GM12878 (cell line): ENCODE results near the gene ADCY7. TPM values are rescaled to one million over a fixed set of nuclear protein-coding genes. Genes with fewer than 3 reads are reported as not detected.

Source experiments
- ATAC-seq: fragments of 200-7000 bp; cut with Tn5 transposase; 3 replicates; pipeline ENCODE4 v1.9.1; 2020; ENCODE audit warnings: mild to moderate bottlenecking, moderate library complexity
- BruUV-seq: library from RNA; stranded (reverse); fragments of 400-500 nt; replicated peaks from 2 replicates; lab custom pipeline; 2021; lab: Mats Ljungman, UMichigan
- CTCF ChIA-PET: fragments of 300-600 bp; sonication (Branson Sonifier 250); formaldehyde crosslinking; extraction: SDS; loops from one replicate; lab custom pipeline; 2021; ENCODE audit warnings: inconsistent platforms; lab: Yijun Ruan, JAX
- POLR2A ChIA-PET: fragments of 350-600 bp; formaldehyde crosslinking; extraction: SDS; loops from one replicate; lab custom pipeline; 2021; ENCODE audit warnings: inconsistent platforms; lab: Charles Lee
- RAD21 ChIA-PET: fragments of 300-600 bp; sonication (Branson Sonifier 250); formaldehyde crosslinking; loops from one replicate; lab custom pipeline; 2023; ENCODE audit warnings: antibody characterized with exemption; ENCODE audit not compliant: unreplicated experiment; lab: Charles Lee
- SMC1A ChIA-PET: fragments of 300-600 bp; sonication (Branson Sonifier 250); formaldehyde crosslinking; loops from one replicate; lab custom pipeline; 2023; ENCODE audit not compliant: unreplicated experiment, uncharacterized antibody; lab: Charles Lee
- DNase-seq: peaks from one replicate; pipeline ENCODE4 v3.0.0-alpha.2; 2011; ENCODE audit warnings: low read depth, low spot score
- FAIRE-seq: peaks from 3 replicates; lab custom pipeline; 2011; peaks lifted over from hg19 to GRCh38; lab: Jason Lieb, UNC
- H2AFZ ChIP-seq: 2 replicates; pipeline ENCODE4 v1.6.0; 2011; ENCODE audit warnings: low read depth, low read length, control low read depth; ENCODE audit not compliant: control insufficient read depth
- H3K27ac ChIP-seq: 2 replicates; pipeline ENCODE4 v1.5.1; 2011; ENCODE audit warnings: control low read depth; ENCODE audit not compliant: control insufficient read depth, insufficient read depth
- H3K27me3 ChIP-seq, 2 experiments: replicated peaks in 1 of 2; 2 replicates each; pipeline versions ENCODE4 v1.6.0 to v1.6.1; 2011; ENCODE audit warnings: low read length in 1 of 2; ENCODE audit not compliant: control insufficient read depth in 2 of 2, insufficient read depth in 2 of 2
- H3K36me3 ChIP-seq, 2 experiments: 2 replicates each; pipeline ENCODE4 v1.5.1; 2011; ENCODE audit warnings: low read length in 1 of 2; ENCODE audit not compliant: control insufficient read depth in 2 of 2, insufficient read depth in 2 of 2
- H3K4me1 ChIP-seq: 2 replicates; pipeline ENCODE4 v1.6.1; 2011; ENCODE audit warnings: mild to moderate bottlenecking, low read length, moderate library complexity, mixed read lengths; ENCODE audit not compliant: control insufficient read depth, insufficient read depth
- H3K4me2 ChIP-seq: 2 replicates; pipeline ENCODE4 v1.6.0; 2011; ENCODE audit warnings: control low read depth; ENCODE audit not compliant: control insufficient read depth, insufficient read depth
- H3K4me3 ChIP-seq: fragments of 200-600 bp; sonication (generic); 2 replicates; pipeline ENCODE4 v1.5.1; 2016
- H3K79me2 ChIP-seq: 2 replicates; pipeline ENCODE4 v1.6.0; 2011; ENCODE audit warnings: low read length; ENCODE audit not compliant: control insufficient read depth, insufficient read depth
- H3K9ac ChIP-seq: 2 replicates; pipeline ENCODE4 v1.8.0; 2011; ENCODE audit warnings: low read length, control low read depth, mixed read lengths; ENCODE audit not compliant: control insufficient read depth, insufficient read depth
- H3K9me3 ChIP-seq: replicated peaks from 3 replicates; pipeline ENCODE4 v1.5.1; 2011; ENCODE audit warnings: mild to moderate bottlenecking, low read length; ENCODE audit not compliant: control insufficient read depth, insufficient read depth
- H4K20me1 ChIP-seq: 2 replicates; pipeline ENCODE4 v1.6.0; 2011; ENCODE audit not compliant: control insufficient read depth, insufficient read depth
- CBFB ChIP-seq: IDR thresholded peaks from 2 replicates; pipeline ENCODE4 v1.6.1; 2016; ENCODE audit warnings: antibody characterized with exemption, low read depth
- EGR1 ChIP-seq, 2 experiments: IDR thresholded peaks; 1 replicate in 1 of 2; 2 replicates in 1 of 2; pipeline ENCODE4 v1.6.1; 2011 to 2012; ENCODE audit warnings: low read depth in 2 of 2, low read length in 2 of 2, borderline replicate concordance in 1 of 2, mild to moderate bottlenecking in 1 of 2, moderate library complexity in 1 of 2
- ETV6 ChIP-seq, 2 experiments: fragments of 450-650 bp in 1 of 2; IDR thresholded peaks in 1 of 2; conservative IDR thresholded peaks in 1 of 2; 2 replicates each; pipeline ENCODE4 v1.6.1; 2014; ENCODE audit warnings: antibody characterized with exemption in 1 of 2, borderline replicate concordance in 1 of 2, low read depth in 1 of 2, mild to moderate bottlenecking in 1 of 2, moderate library complexity in 1 of 2
- HDGF ChIP-seq: fragments of 450-650 bp; IDR thresholded peaks from 2 replicates; pipeline ENCODE4 v1.6.1; 2016; ENCODE audit warnings: antibody characterized with exemption
- LARP7 ChIP-seq: fragments of 450-650 bp; IDR thresholded peaks from 2 replicates; pipeline ENCODE4 v1.6.1; 2017; ENCODE audit warnings: mild to moderate bottlenecking
- MYC ChIP-seq: IDR thresholded peaks from 2 replicates; pipeline ENCODE4 v1.6.1; 2011; ENCODE audit warnings: mild to moderate bottlenecking, low read length, moderate library complexity, inconsistent platforms; ENCODE audit not compliant: insufficient read depth, insufficient replicate concordance, insufficient read length, severe bottlenecking
- NFIC ChIP-seq: IDR thresholded peaks from 2 replicates; pipeline ENCODE4 v1.6.1; 2012; ENCODE audit warnings: low read depth, mild to moderate bottlenecking, inconsistent platforms, low read length, moderate library complexity
- NFYA ChIP-seq: IDR thresholded peaks from 2 replicates; pipeline ENCODE4 v1.6.1; 2011; ENCODE audit warnings: low read depth, mild to moderate bottlenecking, low read length, improper control_type of control experiment, borderline replicate concordance
- PML ChIP-seq: IDR thresholded peaks from 2 replicates; pipeline ENCODE4 v1.6.1; 2012; ENCODE audit warnings: low read length, inconsistent platforms
- POLR2A ChIP-seq: IDR thresholded peaks from 2 replicates; pipeline ENCODE4 v1.6.1; 2011; ENCODE audit warnings: low read depth, mild to moderate bottlenecking, low read length
- POLR2AphosphoS5 ChIP-seq: IDR thresholded peaks from 2 replicates; pipeline ENCODE4 v1.6.1; 2011; ENCODE audit warnings: mild to moderate bottlenecking, low read length, inconsistent platforms
- RUNX3 ChIP-seq: IDR thresholded peaks from 2 replicates; pipeline ENCODE4 v1.6.1; 2012; ENCODE audit warnings: low read length, inconsistent platforms
- SMAD5 ChIP-seq: IDR thresholded peaks from 2 replicates; pipeline ENCODE4 v1.6.1; 2016; ENCODE audit warnings: antibody characterized with exemption, low read depth
- TCF3 ChIP-seq: IDR thresholded peaks from 2 replicates; pipeline ENCODE4 v1.6.1; 2012; ENCODE audit warnings: low read depth, mild to moderate bottlenecking, low read length, borderline replicate concordance; ENCODE audit not compliant: insufficient read depth
- WGBS: methylation state at CpG from one replicate; pipeline ENCODE4 v1.1.6; 2016; ENCODE audit warnings: low lambda C conversion rate; ENCODE audit not compliant: insufficient replicate concordance, insufficient coverage; ENCODE audit errors: missing lambda C conversion rate; 5-methylcytosine and 5-hydroxymethylcytosine counted together
- in situ Hi-C: fragments of 300-500 bp; cut with MboI; formaldehyde crosslinking; loops from 9 replicates; pipeline ENCODE4 v1.14.3; 2018; ENCODE audit warnings: mixed read lengths
- intact Hi-C: fragments of 100-400 bp; cut with micrococcal nuclease; formaldehyde crosslinking; loops from one replicate; pipeline ENCODE4 v1.14.2; 2022; ENCODE audit not compliant: unreplicated experiment
- polyA plus RNA-seq, 11 experiments: library from polyadenylated mRNA; depleted of rRNA in 4 of 11; unstranded in 6 of 11; stranded (reverse) in 5 of 11; fragments of >200 nt; fragmentation: Nextera tagmentation in 4 of 11; fragmentation: Illumina TruSeq in 1 of 11; extraction: Ambion mirVana in 4 of 11; extraction: Trizol in 1 of 11; gene quantifications; 1 replicate in 1 of 11; 2 replicates in 10 of 11; pipeline versions ENCODE4 v1.2.1 to v1.2.3, GENCODE V29; 2011 to 2016; ENCODE audit warnings: inconsistent platforms in 2 of 11, missing spikeins in 2 of 11, low read depth in 1 of 11
- total RNA-seq, 4 experiments: library from RNA; depleted of rRNA in 3 of 4; stranded (reverse); fragments of >200 nt in 3 of 4; fragmentation: Illumina TruSeq in 1 of 4; extraction: Trizol in 1 of 4; gene quantifications; 2 replicates each; pipeline versions ENCODE4 v1.2.1 to v1.2.3, GENCODE V29; 2013 to 2021
- TF ChIP-seq, protein P1 (sequence below): fragments of 450-650 bp; IDR thresholded peaks from 2 replicates; pipeline ENCODE4 v1.6.1; 2017; ENCODE audit warnings: mild to moderate bottlenecking, low read depth, inconsistent platforms; ENCODE audit not compliant: poor library complexity, severe bottlenecking
- TF ChIP-seq, protein P2 (sequence below): fragments of 450-650 bp; IDR thresholded peaks from 2 replicates; pipeline ENCODE4 v1.6.1; 2017; ENCODE audit warnings: mild to moderate bottlenecking, moderate library complexity

Gene ADCY7
- total and polyA plus RNA-seq, 10 of the 15 experiments (the other 5 are each of a cell fraction or from before 2014, with no cell fraction given), result 1.2 to 87.9 (median 24.4) TPM

DNA sequence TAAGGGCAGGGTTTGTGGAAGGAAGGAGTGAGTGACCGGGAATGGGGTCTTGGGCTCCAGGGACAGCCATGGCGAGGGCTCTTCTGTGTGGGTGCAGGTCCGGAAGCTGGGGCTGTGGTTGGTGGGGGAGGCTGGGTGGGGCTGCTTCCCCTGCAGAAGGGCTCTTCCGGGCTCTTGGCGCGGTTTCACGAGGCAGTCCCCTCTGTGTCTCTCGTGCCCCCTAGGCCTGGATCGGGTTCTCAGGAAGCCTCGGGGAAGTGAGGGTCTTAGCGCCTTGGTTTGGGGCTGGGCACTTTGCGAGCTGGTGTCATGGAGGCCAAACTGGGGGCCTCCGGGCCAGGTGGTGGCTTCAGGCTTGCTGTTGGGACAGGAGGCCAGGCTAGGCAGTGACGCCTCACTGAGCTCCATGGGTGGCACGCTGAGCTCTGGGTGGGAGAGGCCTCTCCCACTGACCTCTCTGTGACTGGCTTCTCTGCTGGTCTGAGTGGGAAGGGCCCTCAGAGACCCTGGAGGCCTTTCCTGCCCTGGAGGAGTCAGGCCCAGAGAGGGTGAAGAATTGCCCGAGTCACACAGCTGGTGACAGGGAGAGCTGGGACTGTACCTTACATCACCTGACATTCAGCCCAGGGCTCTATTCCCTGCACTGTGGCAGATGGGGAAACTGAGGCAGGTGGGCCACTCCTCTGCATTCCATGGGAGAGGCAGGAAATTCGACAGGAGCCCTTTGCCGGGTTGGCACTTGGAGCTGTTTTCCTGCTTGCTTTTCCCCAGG is 8.2 kb downstream of the ADCY7 start:
- no peak overlapping the region for H2AFZ ChIP-seq
- CTCF ChIA-PET, result interaction anchor here (0.9 to 4.3 kb wide), 20 partner anchors 8 to 532 kb away, joined by 3 to 44 read pairs (median 6); partner anchors contain the start of genes ADCY7 and CNEP1R1
- peaks cover 56% of the 10 kb centered on the region for H3K79me2 ChIP-seq
- 0 out of 4 replicates have a peak, but pooled peaks cover 0 to 2% of the 10 kb centered on the region in 2 experiments for H3K36me3 ChIP-seq
- SMC1A ChIA-PET, result interaction anchor here (0.8 to 4.0 kb wide), 15 partner anchors 9 to 472 kb away, joined by 3 to 24 read pairs (median 4); partner anchors contain the start of gene ADCY7
- DNase-seq (no peak), ATAC-seq (peak; percentile 56), FAIRE-seq (no peak)
- H3K4me3 ChIP-seq, result peak overlapping the region; percentile 70
- POLR2A ChIA-PET, result interaction anchor here (0.8 to 2.6 kb wide), 11 partner anchors 8 to 469 kb away, joined by 3 to 17 read pairs (median 3); partner anchors contain the start of genes ADCY7 and CNEP1R1
- H3K9me3 ChIP-seq, result no peaks in the 10 kb centered on the region; the same call in 2 of the 3 replicates
- intact Hi-C loops (loop anchor here (5.0 to 10.0 kb wide), 3 partner anchors 120 to 423 kb away; partner anchors contain the start of genes SNX20 and TENT4B), in situ Hi-C loops (no loop called here)
- no peaks in the 10 kb centered on the region for H3K27me3 ChIP-seq
- BruUV-seq, result TSS peak; percentile 73
- 7% methylated on average over 14 of the region's 18 CpGs for WGBS
- RAD21 ChIA-PET, result interaction anchor here (0.7 to 3.8 kb wide), 27 partner anchors 7 to 532 kb away, joined by 3 to 24 read pairs (median 4); partner anchors contain the start of gene CNEP1R1
- peak overlapping the region; percentile 93 for H3K27ac ChIP-seq
- peak overlapping the region; percentile 94 for H3K9ac ChIP-seq
- peak overlapping the region; percentile 99 for H3K4me2 ChIP-seq
- peaks cover 56% of the 10 kb centered on the region for H3K4me1 ChIP-seq
- H4K20me1 ChIP-seq, result no peaks in the 10 kb centered on the region
- peak; percentile 19; the same call in 1 of the 2 replicates for TF ChIP-seq LARP7
- TF ChIP-seq TCF3, result no peak
- TF ChIP-seq, protein P1, sequence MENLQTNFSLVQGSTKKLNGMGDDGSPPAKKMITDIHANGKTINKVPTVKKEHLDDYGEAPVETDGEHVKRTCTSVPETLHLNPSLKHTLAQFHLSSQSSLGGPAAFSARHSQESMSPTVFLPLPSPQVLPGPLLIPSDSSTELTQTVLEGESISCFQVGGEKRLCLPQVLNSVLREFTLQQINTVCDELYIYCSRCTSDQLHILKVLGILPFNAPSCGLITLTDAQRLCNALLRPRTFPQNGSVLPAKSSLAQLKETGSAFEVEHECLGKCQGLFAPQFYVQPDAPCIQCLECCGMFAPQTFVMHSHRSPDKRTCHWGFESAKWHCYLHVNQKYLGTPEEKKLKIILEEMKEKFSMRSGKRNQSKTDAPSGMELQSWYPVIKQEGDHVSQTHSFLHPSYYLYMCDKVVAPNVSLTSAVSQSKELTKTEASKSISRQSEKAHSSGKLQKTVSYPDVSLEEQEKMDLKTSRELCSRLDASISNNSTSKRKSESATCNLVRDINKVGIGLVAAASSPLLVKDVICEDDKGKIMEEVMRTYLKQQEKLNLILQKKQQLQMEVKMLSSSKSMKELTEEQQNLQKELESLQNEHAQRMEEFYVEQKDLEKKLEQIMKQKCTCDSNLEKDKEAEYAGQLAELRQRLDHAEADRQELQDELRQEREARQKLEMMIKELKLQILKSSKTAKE, result no peak
- TF ChIP-seq RUNX3, result peak; percentile 47
- 0 out of 2 replicates have a peak, but pooled peaks have one; percentile 40 for TF ChIP-seq CBFB
- TF ChIP-seq ETV6 (conservative IDR thresholded peaks at IDR 0.05 in 1 of 2, IDR thresholded peaks at IDR 0.05 in 1 of 2; ENCODE audit: borderline replicate concordance in 1 of 2, low read depth in 1 of 2), result 0 out of 4 replicates have a peak, but pooled peaks of 1 of the 2 experiments have one; percentile 1
- 0 out of 2 replicates have a peak, but pooled peaks have one; percentile 48 for TF ChIP-seq POLR2AphosphoS5
- no peak for TF ChIP-seq NFIC
- no peak for TF ChIP-seq NFYA
- TF ChIP-seq MYC, result peak; percentile 64
- no peak for TF ChIP-seq HDGF
- TF ChIP-seq EGR1 (IDR thresholded peaks at IDR 0.05; ENCODE audit: borderline replicate concordance in 1 of 2, low read depth in 2 of 2, low read length in 2 of 2), result peak in 1 of 2 experiments; percentile 16; a peak in 1 of 3 replicates
- TF ChIP-seq PML, result peak; percentile 15; the same call in 1 of the 2 replicates
- TF ChIP-seq POLR2A, result peak; percentile 71
- TF ChIP-seq, protein P2, sequence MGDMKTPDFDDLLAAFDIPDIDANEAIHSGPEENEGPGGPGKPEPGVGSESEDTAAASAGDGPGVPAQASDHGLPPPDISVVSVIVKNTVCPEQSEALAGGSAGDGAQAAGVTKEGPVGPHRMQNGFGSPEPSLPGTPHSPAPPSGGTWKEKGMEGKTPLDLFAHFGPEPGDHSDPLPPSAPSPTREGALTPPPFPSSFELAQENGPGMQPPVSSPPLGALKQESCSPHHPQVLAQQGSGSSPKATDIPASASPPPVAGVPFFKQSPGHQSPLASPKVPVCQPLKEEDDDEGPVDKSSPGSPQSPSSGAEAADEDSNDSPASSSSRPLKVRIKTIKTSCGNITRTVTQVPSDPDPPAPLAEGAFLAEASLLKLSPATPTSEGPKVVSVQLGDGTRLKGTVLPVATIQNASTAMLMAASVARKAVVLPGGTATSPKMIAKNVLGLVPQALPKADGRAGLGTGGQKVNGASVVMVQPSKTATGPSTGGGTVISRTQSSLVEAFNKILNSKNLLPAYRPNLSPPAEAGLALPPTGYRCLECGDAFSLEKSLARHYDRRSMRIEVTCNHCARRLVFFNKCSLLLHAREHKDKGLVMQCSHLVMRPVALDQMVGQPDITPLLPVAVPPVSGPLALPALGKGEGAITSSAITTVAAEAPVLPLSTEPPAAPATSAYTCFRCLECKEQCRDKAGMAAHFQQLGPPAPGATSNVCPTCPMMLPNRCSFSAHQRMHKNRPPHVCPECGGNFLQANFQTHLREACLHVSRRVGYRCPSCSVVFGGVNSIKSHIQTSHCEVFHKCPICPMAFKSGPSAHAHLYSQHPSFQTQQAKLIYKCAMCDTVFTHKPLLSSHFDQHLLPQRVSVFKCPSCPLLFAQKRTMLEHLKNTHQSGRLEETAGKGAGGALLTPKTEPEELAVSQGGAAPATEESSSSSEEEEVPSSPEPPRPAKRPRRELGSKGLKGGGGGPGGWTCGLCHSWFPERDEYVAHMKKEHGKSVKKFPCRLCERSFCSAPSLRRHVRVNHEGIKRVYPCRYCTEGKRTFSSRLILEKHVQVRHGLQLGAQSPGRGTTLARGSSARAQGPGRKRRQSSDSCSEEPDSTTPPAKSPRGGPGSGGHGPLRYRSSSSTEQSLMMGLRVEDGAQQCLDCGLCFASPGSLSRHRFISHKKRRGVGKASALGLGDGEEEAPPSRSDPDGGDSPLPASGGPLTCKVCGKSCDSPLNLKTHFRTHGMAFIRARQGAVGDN, result peak; percentile 63
- peak; percentile 58 for TF ChIP-seq SMAD5
